NB4 (cell line): ENCODE data around the gene USP10.

Experiments
- TF ChIP-seq, protein P1 (sequence below): IDR thresholded peaks from one replicate; pipeline ENCODE4 v1.5.1; 2012; ENCODE audit warnings: low read depth, low read length
- TF ChIP-seq, protein P2 (sequence below): IDR thresholded peaks from 2 replicates; pipeline ENCODE4 v1.6.1; 2011; ENCODE audit warnings: low read depth, low read length

DNA sequence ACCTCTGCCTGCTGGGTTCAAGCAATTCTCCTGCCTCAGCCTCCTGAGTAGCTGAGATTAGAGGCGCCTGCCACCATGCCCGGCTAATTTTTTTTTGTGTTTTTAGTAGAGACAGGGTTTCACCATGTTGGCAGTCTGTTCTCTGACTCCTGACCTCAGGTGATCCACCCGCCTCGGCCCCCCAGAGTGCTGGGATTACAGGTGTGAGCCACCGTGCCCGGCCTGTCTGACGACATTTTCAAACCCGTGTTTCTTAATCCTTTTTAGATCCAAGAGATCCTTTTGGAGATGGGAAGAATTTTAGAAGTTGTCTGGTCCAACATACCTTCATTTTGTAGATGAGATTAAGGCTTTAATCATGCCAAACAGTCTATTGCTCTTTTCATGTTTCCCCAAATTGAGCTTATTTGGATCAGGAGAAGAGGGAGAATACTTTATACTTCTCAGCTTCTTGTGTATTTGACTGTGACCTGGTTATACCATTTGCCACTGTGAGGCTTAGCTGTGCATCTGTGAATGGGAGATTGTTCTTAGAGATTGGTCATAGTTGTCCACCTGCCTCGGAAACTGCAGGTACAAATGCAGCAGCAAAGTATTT, 25.8 kb downstream of the USP10 start:
- TF ChIP-seq, protein P1, sequence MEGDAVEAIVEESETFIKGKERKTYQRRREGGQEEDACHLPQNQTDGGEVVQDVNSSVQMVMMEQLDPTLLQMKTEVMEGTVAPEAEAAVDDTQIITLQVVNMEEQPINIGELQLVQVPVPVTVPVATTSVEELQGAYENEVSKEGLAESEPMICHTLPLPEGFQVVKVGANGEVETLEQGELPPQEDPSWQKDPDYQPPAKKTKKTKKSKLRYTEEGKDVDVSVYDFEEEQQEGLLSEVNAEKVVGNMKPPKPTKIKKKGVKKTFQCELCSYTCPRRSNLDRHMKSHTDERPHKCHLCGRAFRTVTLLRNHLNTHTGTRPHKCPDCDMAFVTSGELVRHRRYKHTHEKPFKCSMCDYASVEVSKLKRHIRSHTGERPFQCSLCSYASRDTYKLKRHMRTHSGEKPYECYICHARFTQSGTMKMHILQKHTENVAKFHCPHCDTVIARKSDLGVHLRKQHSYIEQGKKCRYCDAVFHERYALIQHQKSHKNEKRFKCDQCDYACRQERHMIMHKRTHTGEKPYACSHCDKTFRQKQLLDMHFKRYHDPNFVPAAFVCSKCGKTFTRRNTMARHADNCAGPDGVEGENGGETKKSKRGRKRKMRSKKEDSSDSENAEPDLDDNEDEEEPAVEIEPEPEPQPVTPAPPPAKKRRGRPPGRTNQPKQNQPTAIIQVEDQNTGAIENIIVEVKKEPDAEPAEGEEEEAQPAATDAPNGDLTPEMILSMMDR = no peak
- TF ChIP-seq, protein P2, sequence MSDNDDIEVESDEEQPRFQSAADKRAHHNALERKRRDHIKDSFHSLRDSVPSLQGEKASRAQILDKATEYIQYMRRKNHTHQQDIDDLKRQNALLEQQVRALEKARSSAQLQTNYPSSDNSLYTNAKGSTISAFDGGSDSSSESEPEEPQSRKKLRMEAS = no peak
